Nephron (organoid): Measurements from ENCODE around the gene DEDD2.

Experiments used
- H3K27ac Mint-ChIP-seq, 3 experiments: 2 replicates each; pipeline ENCODE4 v1.8.0; 2020; ENCODE audit warnings: mixed read lengths in 3 of 3, mild to moderate bottlenecking in 2 of 3, moderate library complexity in 1 of 3
- H3K27me3 Mint-ChIP-seq: 2 replicates; pipeline ENCODE4 v1.8.0; 2021; ENCODE audit warnings: low read depth, mild to moderate bottlenecking, moderate library complexity, mixed read lengths
- H3K36me3 Mint-ChIP-seq: 2 replicates; pipeline ENCODE4 v1.8.0; 2020; ENCODE audit warnings: low read depth, mixed read lengths
- H3K4me1 Mint-ChIP-seq: 2 replicates; pipeline ENCODE4 v1.8.0; 2020; ENCODE audit warnings: mixed read lengths
- H3K4me3 Mint-ChIP-seq, 3 experiments: 2 replicates each; pipeline ENCODE4 v1.8.0; 2020; ENCODE audit warnings: mild to moderate bottlenecking in 3 of 3, mixed read lengths in 3 of 3, moderate library complexity in 2 of 3
- H3K9me3 Mint-ChIP-seq: 2 replicates; pipeline ENCODE4 v1.8.0; 2020; ENCODE audit warnings: mixed read lengths
- CTCF ChIP-seq, 3 experiments: fragments of 200-600 bp; sonication (generic); IDR thresholded peaks; one replicate each; pipeline ENCODE4 v1.5.0; 2021; ENCODE audit warnings: antibody characterized with exemption in 3 of 3; ENCODE audit not compliant: unreplicated experiment in 3 of 3

DEDD2 gene

GRCh38 chr19:42254850-42255765 is 37.6 kb upstream of the DEDD2 start, which contains the start of gene ERF:
Gene ERF (minus strand): TSS chr19:42255128. CDS start chr19:42254999, 129 bp downstream.
- Mint-ChIP-seq H3K4me1 (peaks cover 16% of the 10 kb centered on the region), H3K27ac (peak within 1 kb of the TSS; percentile 88 to 94 (median 88)), H3K4me3 (peak within 1 kb of the TSS; percentile 83 to 87 (median 83)), H3K9me3 (no peaks in the 10 kb centered on the region), H3K36me3 (peaks cover 5% of the 10 kb centered on the region), H3K27me3 (no peaks in the 10 kb centered on the region)
- no peak for TF ChIP-seq CTCF (IDR thresholded peaks at IDR 0.05; ENCODE audit: unreplicated experiment in 3 of 3)

DNA sequence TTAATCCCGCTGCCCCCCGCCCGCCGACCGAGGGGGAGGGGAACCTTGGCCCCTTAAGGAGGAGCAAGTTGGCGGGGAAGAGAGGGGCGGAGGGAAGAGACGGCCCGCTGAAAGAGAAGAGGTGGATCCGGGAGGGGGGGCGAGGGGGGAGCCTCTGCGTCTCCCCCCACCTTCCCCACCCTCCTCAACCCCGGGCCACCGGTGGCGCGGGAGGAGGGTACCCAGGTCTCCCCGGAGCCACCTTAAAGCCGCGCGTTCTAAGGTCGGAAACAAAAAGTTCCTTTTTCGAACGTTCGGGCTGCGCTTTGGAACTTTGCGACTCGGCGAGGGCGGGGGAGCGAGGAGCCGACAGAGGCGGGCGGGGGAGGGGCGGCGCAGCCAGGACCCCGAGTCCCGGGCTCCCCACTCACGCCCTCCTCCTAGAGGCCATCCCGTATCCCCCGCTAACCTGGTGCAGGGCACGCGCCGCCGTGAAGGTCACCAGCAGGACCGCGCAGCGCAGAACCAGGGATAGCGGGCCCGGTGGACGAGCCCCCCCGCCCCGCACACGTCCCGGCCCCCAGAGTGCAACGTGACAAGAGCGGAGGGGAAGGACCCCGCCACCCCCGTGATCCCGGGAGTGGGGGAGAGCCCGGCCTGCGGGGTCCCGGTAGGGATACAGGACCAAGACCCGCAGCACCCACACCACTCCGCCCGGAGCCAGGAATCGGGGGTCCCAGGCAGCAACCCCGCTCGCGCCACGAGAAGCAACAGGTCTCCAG is 36.8 kb upstream of the DEDD2 start:
- Mint-ChIP-seq H3K27me3 (no peaks in the 10 kb centered on the region), H3K36me3 (peaks cover 9% of the 10 kb centered on the region), H3K4me3 (peak overlapping the region; percentile 78 to 83 (median 83)), H3K4me1 (peaks cover 16% of the 10 kb centered on the region), H3K9me3 (no peaks in the 10 kb centered on the region), H3K27ac (peak overlapping the region in 2 of 3 experiments; percentile 44 to 94)
- TF ChIP-seq CTCF (IDR thresholded peaks at IDR 0.05; ENCODE audit: unreplicated experiment in 3 of 3) = no peak

DNA sequence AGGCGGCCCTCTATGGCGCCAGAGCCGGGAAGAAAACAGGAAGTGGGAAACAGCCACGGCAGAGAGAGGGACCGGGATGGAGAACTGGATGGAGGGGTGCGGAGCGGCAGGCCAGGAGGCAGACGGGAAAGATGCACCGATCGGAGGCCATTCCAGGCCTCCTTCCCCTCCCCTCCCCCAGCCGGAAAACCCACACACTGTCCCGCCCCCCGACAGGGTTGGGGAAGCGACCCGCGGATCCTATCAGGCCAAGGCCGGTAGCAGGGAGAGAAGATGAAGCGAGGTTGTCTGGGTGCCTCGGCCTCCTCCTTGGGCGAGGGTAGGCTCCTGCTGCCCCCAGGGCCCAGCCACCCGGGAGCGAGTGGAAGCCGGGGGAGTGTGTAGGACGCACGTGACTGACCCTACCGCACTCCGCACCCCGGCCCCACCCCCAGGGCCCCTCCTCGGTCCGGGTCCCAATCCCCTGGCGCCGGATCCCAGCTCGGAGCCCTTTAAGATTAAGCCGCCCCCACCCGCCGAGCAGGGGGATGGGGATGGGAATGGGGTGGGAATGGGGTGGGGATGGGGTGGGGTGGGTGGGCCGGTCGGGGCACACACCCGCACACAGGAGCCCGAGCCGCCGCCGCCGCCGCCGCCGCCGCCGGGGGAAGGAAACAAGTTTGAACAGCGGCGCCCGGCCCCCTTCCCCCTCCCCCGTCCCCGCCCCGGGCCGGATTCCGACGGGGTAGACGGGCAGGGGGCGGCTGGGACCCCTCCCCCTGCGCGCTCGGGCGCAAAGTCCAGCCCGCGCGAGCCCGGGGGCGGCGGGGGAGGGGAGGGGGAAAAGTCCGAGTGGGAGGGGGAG is 36.0 kb upstream of the DEDD2 start:
- Mint-ChIP-seq H3K27me3 (no peaks in the 10 kb centered on the region), H3K9me3 (no peaks in the 10 kb centered on the region)

GRCh38 chr19:42252365-42253244 is 35.1 kb upstream of the DEDD2 start:
- no peaks in the 10 kb centered on the region for H3K9me3 Mint-ChIP-seq
- peak overlapping the region; percentile 99 to 100 (median 99) for H3K4me3 Mint-ChIP-seq
- no peaks in the 10 kb centered on the region for H3K27me3 Mint-ChIP-seq
- peaks cover 16% of the 10 kb centered on the region for H3K4me1 Mint-ChIP-seq
- peaks cover 9% of the 10 kb centered on the region for H3K36me3 Mint-ChIP-seq
- peak overlapping the region; percentile 98 to 100 (median 99) for H3K27ac Mint-ChIP-seq
- TF ChIP-seq CTCF (IDR thresholded peaks at IDR 0.05; ENCODE audit: unreplicated experiment in 3 of 3) = no peak

More for the DNA sequence above, 36.0 kb upstream of the DEDD2 start:
- peak overlapping the region; percentile 98 to 100 (median 99) for H3K27ac Mint-ChIP-seq
- peak overlapping the region; percentile 99 to 100 (median 99) for H3K4me3 Mint-ChIP-seq
- no peak for TF ChIP-seq CTCF (IDR thresholded peaks at IDR 0.05; ENCODE audit: unreplicated experiment in 3 of 3)
- H3K36me3 Mint-ChIP-seq = peaks cover 9% of the 10 kb centered on the region
- peaks cover 16% of the 10 kb centered on the region for H3K4me1 Mint-ChIP-seq
